Measurements from ENCODE around the gene NUCB1.

DNA sequence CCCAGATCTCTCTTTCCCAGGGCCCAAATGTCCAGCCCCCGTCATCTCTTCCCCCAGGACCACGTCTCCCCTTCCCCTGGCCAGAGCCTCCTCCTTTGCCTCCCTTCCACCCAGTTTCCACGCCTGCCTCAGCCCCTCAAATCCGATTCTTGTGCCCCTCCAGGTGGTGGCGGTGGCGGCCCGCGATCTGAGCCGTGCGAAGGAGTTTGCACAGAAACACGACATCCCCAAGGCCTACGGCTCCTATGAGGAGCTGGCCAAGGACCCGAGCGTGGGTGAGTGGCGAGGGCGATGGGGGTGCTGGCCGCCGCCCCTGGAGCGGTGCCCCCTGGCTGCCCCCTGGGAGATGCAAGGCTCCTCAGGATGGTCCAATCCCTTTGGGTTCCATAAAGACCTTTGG is 34.7 kb downstream of the NUCB1 start:
- TF ChIP-seq EZH2 (IDR thresholded peaks at IDR 0.05; ENCODE audit: insufficient read depth, low read length) (no peak), CTCF (IDR thresholded peaks at IDR 0.05; ENCODE audit: insufficient read depth, low read depth, low read length) (no peak)
